GM21367 (cell line): ENCODE results near the gene GRK2.

Experiments
- ATAC-seq: cut with Tn5 transposase; IDR thresholded peaks from one replicate; pipeline ENCODE4 v1.9.1; 2021; ENCODE audit not compliant: unreplicated experiment

GRK2 gene

DNA sequence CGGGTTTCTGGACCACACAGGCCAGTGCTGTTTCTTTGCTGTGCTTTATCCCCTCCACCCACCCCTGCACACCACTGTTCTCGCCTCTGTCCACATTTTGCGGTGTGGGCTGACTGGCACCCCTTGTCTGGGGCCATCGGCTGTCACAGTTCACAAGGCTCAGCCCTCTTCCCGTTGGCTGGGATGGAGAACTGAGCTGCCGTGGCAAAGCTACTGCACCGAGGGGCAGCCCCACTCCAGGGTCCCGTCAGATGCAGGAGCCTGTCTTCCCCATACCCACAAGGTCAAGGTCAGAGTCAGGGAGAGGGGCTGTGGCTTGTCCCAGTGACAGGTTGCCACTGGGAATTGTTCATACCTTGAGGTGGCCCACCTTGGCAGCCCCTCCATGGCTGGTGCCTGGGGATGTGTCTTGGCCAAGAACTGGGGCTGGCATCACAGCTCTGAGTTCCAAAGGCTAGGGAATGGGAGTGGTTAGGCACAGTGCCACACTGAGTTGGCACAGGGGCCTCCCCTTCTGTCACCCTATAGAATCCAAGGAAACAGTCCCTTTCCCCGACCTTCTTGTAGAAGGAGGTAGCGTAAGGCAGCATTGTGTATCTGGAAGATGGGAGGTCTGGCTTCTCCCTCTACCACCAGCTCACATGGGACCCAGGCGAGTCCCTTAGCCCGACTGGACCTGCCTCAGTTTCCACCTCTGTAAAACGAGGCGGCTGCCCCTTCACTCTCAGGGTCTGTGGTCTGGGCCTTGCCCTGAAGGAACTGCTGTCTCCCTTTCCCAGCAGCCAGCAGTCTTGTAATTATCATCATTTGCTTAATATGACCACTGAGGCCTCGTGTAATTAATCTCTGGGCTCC, 3.4 kb downstream of the GRK2 start:
- no peak for ATAC-seq

GRCh38 chr11:67270256-67271204, 4.3 kb downstream of the GRK2 start:
- no peak for ATAC-seq

GRCh38 chr11:67271205-67271540, 4.9 kb downstream of the GRK2 start:
- ATAC-seq, result no peak

GRCh38 chr11:67271541-67272284, 5.4 kb downstream of the GRK2 start:
- no peak for ATAC-seq

DNA sequence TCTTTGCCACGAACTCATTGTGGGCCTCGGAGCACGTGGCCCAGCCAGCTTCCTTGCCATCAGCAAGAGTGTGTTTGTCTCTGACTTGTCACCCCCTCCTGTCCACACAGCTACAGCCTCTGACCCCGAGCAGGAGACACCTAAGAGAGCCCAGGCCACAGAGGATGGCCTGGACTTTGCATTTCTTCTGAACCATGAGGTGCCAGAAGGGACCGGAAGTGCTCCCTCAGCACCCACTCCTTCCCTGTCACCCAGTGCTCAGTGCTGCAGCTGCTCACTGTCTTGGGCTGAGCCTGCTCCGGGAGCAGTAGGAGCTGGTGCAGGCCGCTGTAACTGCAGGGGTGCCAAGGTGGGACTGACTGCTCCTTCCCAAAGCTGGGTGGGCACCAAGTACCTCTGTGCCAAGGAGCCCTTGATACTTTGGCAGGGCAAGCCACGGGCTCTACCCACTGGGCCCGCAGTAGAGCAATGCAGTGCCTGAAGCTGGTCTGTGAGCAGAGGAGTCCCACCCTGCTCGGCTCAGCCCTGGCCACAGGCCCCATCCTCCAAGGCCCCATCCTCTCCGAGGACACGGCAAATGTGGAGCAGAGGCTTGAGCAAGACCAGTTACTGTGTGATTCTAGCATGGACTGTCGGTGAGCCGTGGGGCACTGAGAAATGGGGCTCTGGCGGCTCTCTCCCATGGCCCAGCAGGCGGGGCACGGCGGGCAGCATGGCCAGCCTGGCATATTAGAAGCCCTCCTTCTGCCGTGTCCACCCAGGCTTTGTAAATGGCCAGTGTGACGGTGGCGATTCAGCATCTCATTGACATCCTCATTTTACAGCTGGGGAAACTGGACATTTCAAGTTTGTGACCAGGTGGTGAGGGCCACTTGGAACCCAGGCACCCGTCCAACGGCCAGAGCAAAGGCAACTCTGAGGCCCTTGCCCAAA, 6.3 kb downstream of the GRK2 start:
- no peak for ATAC-seq

GRCh38 chr11:67273260-67273990, 7.2 kb downstream of the GRK2 start:
- ATAC-seq, result no peak

- ATAC-seq, result no peak
Measured at GRCh38 chr11:67274768-67275605, 8.7 kb downstream of the GRK2 start.

DNA sequence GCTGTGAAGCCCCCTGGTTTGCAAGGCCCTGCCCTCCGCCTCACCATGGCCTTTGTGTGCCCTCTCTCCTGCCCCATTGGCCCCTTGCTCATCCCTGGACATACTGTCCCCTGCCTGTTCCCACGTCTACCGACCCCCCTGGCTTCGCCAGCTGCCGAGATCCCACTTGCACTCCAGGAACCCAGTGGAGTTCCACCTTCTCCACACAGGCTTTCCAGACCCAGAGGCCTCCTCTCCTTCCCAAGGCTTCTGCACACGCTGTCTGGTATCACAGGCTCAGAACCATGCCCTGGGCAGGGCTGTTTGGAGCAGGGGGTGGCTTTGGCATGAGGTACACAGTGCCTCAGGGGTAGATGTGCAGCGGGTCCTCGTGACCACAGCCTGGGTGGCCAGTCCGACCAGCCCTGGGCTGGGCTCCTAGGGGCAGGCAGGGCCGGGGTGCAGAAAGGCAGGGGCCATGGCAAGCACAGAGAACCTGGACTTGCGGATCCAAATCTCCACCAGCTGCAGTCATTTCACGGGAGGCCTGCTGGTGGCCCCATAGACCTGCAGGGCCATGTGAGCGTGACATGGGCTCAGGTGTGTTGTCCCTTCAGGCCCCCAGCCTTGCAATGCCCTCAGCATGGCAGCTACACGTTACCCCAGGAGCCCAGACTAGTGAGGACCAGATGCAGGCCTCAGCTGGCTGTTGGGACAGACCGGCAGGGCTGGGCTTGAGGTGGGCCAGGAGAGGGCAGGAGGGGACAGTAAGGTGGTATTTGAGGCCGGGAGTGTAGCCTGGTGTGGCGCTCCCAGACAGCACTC, 9.5 kb downstream of the GRK2 start:
- ATAC-seq, result no peak

GRCh38 chr11:67276781-67277230, 10.5 kb downstream of the GRK2 start:
- no peak for ATAC-seq

DNA sequence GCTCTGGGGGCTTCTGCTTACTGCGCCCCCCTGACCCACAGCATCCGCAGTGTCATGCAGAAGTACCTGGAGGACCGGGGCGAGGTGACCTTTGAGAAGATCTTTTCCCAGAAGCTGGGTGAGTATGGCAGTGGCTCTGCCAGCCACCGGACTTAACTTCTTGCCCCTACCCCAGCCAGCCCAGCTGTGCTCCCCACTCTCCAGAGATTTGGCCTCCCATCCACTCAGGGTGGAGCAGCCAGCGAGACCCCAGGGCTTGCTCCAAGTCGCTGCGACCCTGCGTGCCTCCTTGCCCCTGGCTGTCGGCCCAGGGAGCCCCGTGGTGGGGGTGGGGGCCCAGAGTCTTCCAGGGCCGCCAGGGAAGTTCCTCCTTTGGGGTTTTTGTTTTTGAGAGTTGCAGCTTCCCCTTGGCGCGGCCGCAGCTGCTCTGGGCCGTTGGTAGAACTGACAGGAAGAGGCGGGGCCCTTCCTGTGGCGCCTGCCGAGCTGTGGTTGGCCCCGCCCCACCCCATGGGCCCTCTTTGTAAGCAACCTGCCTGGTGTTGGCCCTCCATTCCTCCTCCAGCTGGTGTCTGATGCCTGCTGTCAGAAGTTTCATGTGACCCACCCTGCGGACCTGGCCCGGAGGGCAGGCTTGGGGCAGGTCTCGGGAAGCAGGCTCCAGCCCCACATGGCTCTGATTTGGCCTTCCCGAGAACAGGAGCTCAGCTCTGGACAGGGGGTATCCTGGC, 11.1 kb downstream of the GRK2 start:
- peak; percentile 52 for ATAC-seq

GRCh38 chr11:67278135-67278938, 12.1 kb downstream of the GRK2 start:
- ATAC-seq, result no peak

GRCh38 chr11:67278939-67279588, 12.8 kb downstream of the GRK2 start:
- ATAC-seq, result no peak

DNA sequence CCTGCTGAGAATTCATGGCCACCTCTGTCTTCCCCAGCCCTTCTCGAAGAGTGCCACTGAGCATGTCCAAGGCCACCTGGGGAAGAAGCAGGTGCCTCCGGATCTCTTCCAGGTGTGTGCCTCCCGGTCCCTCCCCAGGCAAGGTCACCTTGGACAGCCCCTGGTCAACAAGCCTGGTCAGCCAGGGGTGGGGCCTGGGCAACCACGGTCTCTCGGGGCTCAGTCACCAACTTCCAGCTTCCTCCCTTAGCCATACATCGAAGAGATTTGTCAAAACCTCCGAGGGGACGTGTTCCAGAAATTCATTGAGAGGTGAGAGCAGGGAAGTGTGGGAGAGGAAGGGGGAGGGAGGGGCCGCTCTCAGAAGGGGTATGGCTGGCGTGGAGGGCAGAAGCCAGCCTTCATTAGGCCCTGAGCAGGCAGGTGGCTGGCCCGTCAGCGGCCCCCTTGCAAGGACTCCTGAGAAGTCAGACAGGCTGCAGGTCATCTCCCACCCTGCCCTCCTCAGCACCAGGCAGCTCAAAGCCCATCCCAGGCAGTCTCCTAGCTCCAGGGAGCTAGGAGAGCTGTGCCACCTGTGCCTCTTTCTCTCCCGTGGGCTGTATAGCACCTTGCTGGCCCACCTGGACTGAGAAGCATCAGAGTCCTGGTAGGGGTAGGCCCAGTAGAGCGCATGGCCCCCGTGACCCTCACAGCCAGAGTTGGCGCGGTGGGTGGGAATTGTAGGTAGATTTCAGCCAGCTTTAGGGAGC, 13.5 kb downstream of the GRK2 start:
- ATAC-seq, result no peak

- ATAC-seq, result no peak
Measured at GRCh38 chr11:67280341-67280787, 14.1 kb downstream of the GRK2 start.
